ENCODE results near the gene RELCH.

GRCh38 chr18:62301322-62301721 lies 114.3 kb downstream of the RELCH start:
- TF ChIP-seq GATA3 (IDR thresholded peaks at IDR 0.05; ENCODE audit: low read depth, low read length) (no peak), GATA2 (IDR thresholded peaks at IDR 0.05; ENCODE audit: low read depth, low read length) (no peak)

All from SH-SY5Y (cell line).